ENCODE data around the gene KIF15.

KIF15 gene

DNA sequence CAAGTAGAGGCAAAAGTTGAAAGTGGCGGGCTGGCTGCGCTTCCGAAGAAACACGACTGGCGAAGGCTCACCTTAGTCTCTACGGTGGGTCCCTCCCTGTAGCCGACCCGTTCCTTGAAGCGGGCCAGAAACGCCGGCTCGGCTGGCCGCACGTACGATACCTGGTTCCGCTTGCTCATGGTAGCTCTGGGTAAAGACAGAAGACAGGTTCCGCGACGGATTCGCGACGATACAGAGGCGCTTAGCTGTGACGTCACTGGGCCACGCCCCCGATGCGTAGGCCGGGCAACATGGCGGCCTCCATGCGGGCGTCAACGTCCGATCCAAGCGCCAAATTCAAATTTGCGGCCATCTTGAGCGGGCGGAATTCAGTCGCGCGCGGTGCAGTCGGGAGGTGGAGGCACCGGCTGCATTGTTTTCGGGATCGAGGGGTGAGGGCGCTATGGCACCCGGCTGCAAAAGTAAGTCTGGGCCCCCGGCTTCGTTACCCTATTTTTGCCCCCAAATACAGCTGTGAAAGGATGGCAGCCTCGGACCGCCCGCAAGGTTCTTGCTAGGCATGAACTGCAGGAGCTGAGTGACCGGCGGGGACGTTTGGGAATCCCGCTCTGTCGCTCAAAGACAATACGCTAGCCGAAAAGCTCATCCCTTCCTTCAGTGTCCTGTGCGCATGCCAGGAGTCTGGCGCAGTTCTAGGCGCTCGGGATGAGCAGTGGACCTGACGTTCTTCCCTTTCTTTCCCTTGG, at the start of gene KIF15, which contains the start of gene KIAA1143:
KIF15 (plus strand) TSS at position 371 of the 746 bp plus-strand sequence; CDS start at position 443, 72 bp downstream.
KIAA1143 (minus strand) TSS at position 196 of the 746 bp plus-strand sequence; CDS start at position 179, 17 bp downstream.
- DNase-seq = peak; percentile 94
- in situ Hi-C loops (cut with HindIII; ENCODE audit: low pct_ligation_motif_present, low pct_unique_long_range_greater_than_20kb, low sequenced_read_pairs) = no loop called here

DNA sequence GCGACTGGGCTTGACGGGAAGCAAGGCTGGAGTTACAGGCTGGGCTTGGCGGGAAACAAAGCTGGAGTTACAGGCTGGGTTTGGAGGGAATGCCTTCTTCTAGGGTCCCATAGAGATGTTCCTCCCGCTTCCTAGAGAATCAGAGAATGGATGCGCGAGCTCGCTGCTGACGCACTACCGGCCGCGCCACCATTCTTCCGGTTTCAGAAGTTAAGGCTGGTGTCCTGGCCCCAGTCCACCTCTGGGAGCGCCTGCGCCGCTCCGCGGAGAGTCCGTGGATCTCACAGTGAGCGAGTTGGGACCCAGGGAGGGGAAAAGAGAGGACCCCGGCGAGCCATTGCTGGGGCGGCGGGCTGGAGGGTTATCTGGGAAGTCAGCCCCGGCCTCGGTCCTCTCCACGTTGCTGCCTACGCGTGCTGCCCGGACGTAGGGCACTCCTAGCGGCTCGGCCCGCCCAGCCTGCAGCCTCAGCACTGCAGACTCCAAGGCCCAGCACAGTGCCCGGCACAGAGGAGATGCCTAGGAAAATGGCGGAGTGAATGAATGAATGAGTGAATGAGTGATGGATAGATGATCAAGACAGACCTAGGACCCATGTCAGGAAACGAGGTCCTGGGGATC, 49.0 kb upstream of the KIF15 start, which contains the start of gene ZNF502:
ZNF502 (plus strand) TSS at position 206 of the 621 bp plus-strand sequence. CDS start 7,602 bp downstream, outside the sequence.
- in situ Hi-C loops (cut with HindIII; ENCODE audit: low pct_ligation_motif_present, low pct_unique_long_range_greater_than_20kb, low sequenced_read_pairs) = no loop called here

GRCh38 chr3:44721231-44722102, 40.1 kb upstream of the KIF15 start:
- peak; percentile 12 for DNase-seq
- in situ Hi-C loops (cut with HindIII; ENCODE audit: low pct_ligation_motif_present, low pct_unique_long_range_greater_than_20kb, low sequenced_read_pairs) = no loop called here

More for the DNA sequence above, 49.0 kb upstream of the KIF15 start, which contains the start of gene ZNF502:
- peak; percentile 82 for DNase-seq

GRCh38 chr3:44722103-44722401, 39.5 kb upstream of the KIF15 start:
- no peak for DNase-seq

GRCh38 chr3:44729384-44729910, 32.1 kb upstream of the KIF15 start, which contains the start of gene ZNF501:
TSS of gene ZNF501 (plus strand) at chr3:44729635. CDS start at chr3:44734422, 4,787 bp downstream.
- in situ Hi-C loops (cut with HindIII; ENCODE audit: low pct_ligation_motif_present, low pct_unique_long_range_greater_than_20kb, low sequenced_read_pairs) = no loop called here
- DNase-seq = peak; percentile 85

More at GRCh38 chr3:44722103-44722401, 39.5 kb upstream of the KIF15 start:
- in situ Hi-C loops (cut with HindIII; ENCODE audit: low pct_ligation_motif_present, low pct_unique_long_range_greater_than_20kb, low sequenced_read_pairs) = no loop called here

GRCh38 chr3:44734646-44735168, 26.9 kb upstream of the KIF15 start:
- in situ Hi-C loops (cut with HindIII; ENCODE audit: low pct_ligation_motif_present, low pct_unique_long_range_greater_than_20kb, low sequenced_read_pairs) = no loop called here

GRCh38 chr3:44761101-44761423, 532 bp upstream of the KIF15 start:
- peak; percentile 1 for DNase-seq
- in situ Hi-C loops (cut with HindIII; ENCODE audit: low pct_ligation_motif_present, low pct_unique_long_range_greater_than_20kb, low sequenced_read_pairs) = no loop called here

More at GRCh38 chr3:44734646-44735168, 26.9 kb upstream of the KIF15 start:
- DNase-seq = no peak

DNA sequence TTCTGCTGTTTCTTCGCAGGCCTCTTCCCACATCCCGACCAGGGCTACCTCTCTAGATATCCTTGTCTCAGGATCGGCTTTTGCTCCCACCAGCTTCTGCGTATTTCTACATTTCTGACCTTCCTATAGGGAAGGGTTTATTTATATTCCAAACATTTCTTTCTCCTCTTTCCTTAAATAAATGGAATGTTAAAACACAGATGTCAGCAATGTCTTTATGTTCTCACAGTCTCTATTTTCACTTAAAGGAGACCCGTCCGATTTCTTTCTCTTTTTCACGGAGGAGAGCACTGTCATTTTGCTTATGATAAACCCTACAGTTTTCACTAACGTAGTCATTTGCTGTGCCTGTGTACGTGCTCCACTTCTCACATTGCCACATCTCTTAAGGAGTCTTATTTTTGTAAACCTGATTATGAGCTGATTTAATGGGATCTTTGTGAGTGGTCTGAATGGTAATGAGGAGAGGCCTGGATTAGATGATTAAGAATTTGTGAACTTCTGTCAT, 630 bp downstream of the KIF15 start:
- DNase-seq = peak; percentile 34
- in situ Hi-C loops (cut with HindIII; ENCODE audit: low pct_ligation_motif_present, low pct_unique_long_range_greater_than_20kb, low sequenced_read_pairs) = no loop called here

DNA sequence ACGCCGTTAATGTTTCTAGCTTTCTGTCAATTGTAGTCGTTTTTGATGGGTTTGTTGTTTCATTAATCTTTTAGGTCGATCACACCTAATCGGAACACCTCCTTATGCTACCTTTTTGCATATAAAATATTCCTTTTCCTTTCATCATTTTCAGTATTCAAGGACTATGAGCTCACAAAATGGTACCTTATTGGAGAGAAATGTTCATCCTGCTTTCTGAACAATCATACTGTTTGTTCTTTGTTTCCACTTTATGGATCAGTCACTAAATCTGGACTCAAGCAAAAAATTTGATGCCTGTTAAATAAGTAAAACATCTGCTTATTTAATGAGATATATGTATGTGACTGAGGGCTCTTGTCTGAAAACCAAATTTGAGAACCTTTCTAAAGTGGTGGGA, 1.1 kb downstream of the KIF15 start:
- in situ Hi-C loops (cut with HindIII; ENCODE audit: low pct_ligation_motif_present, low pct_unique_long_range_greater_than_20kb, low sequenced_read_pairs) = no loop called here
- no peak for DNase-seq

DNA sequence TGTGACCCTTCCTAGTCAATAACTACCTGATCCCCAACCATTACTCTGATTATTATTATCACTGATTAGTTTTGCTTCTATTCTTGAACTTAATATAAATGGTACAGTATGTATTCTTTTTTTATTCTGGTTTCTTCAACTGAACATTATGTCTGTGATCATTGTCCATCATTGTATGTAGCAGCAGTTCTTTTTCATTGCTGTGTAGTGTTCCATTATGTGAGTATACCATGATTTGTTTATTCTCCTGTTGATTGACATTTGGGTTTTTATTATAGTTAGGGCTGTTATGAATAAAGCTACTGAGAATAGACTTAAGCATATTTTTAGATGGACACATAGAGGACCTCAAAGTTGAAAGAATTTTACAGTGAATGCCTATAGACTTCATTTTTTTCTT, 2.7 kb downstream of the KIF15 start:
- in situ Hi-C loops (cut with HindIII; ENCODE audit: low pct_ligation_motif_present, low pct_unique_long_range_greater_than_20kb, low sequenced_read_pairs) = no loop called here
- no peak for DNase-seq

GRCh38 chr3:44771424-44772098, 10.0 kb downstream of the KIF15 start:
- DNase-seq = no peak
- in situ Hi-C loops (cut with HindIII; ENCODE audit: low pct_ligation_motif_present, low pct_unique_long_range_greater_than_20kb, low sequenced_read_pairs) = no loop called here

GRCh38 chr3:44772099-44772442, 10.5 kb downstream of the KIF15 start:
- in situ Hi-C loops (cut with HindIII; ENCODE audit: low pct_ligation_motif_present, low pct_unique_long_range_greater_than_20kb, low sequenced_read_pairs) = no loop called here
- no peak for DNase-seq

GRCh38 chr3:44782891-44783290, 21.3 kb downstream of the KIF15 start:
- in situ Hi-C loops (cut with HindIII; ENCODE audit: low pct_ligation_motif_present, low pct_unique_long_range_greater_than_20kb, low sequenced_read_pairs) = no loop called here
- DNase-seq = no peak

DNA sequence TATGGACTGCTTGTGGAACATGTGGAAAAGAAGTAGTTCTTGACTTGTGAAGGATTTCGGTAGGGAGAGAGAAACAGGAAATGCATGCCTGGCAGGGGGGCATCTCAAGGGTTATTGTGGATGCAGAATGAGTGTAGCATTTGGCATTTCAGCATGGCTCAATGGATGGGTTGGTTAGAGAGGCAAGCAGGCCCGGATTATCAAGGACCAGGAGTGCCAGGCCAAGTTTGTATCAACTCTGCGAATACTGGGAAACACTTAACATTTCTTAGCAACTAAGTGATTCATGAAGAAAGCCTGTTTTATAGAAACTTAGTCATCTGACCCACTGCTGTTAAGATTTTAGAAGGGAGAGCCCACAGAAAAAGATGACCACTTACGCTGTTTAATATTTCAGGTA, 33.6 kb downstream of the KIF15 start:
- in situ Hi-C loops (cut with HindIII; ENCODE audit: low pct_ligation_motif_present, low pct_unique_long_range_greater_than_20kb, low sequenced_read_pairs) = no loop called here

GRCh38 chr3:44802011-44802410, 40.4 kb downstream of the KIF15 start:
- in situ Hi-C loops (cut with HindIII; ENCODE audit: low pct_ligation_motif_present, low pct_unique_long_range_greater_than_20kb, low sequenced_read_pairs) = no loop called here
- no peak for DNase-seq

More for the DNA sequence above, 33.6 kb downstream of the KIF15 start:
- DNase-seq = no peak

- in situ Hi-C loops (cut with HindIII; ENCODE audit: low pct_ligation_motif_present, low pct_unique_long_range_greater_than_20kb, low sequenced_read_pairs) = no loop called here
- DNase-seq = no peak
Measured at GRCh38 chr3:44803298-44803697, 41.7 kb downstream of the KIF15 start.

GRCh38 chr3:44805960-44806359, 44.4 kb downstream of the KIF15 start:
- DNase-seq = no peak
- in situ Hi-C loops (cut with HindIII; ENCODE audit: low pct_ligation_motif_present, low pct_unique_long_range_greater_than_20kb, low sequenced_read_pairs) = no loop called here

- in situ Hi-C loops (cut with HindIII; ENCODE audit: low pct_ligation_motif_present, low pct_unique_long_range_greater_than_20kb, low sequenced_read_pairs) = no loop called here
- DNase-seq = no peak
Measured at GRCh38 chr3:44814751-44815150, 53.2 kb downstream of the KIF15 start.

Measured in ACHN (cell line).